GM19035 (cell line): ENCODE measurements around the gene SERHL2.
"Not testable (repeated sequence)": the region's sequence is repeated elsewhere in the genome, so short reads cannot be mapped to it uniquely, and the experiment has no call there.

Experiments
- ATAC-seq: cut with Tn5 transposase; IDR thresholded peaks from one replicate; pipeline ENCODE4 v1.9.1; 2021; ENCODE audit not compliant: unreplicated experiment

The SERHL2 gene

GRCh38 chr22:42553475-42554361 lies at the start of gene SERHL2:
TSS of gene SERHL2 (plus strand) at chr22:42553956. CDS start at chr22:42554021, 65 bp downstream.
- ATAC-seq, result peak; percentile 43

- not testable (repeated sequence) for ATAC-seq
Observed at GRCh38 chr22:42508327-42508974, 45.3 kb upstream of the SERHL2 start.

GRCh38 chr22:42508975-42509364 lies 44.8 kb upstream of the SERHL2 start:
- ATAC-seq, result not testable (repeated sequence)

GRCh38 chr22:42509548-42509947 lies 44.2 kb upstream of the SERHL2 start:
- no peak for ATAC-seq

GRCh38 chr22:42511401-42511891 lies 42.3 kb upstream of the SERHL2 start:
- no peak for ATAC-seq

GRCh38 chr22:42512273-42512990 lies 41.3 kb upstream of the SERHL2 start:
- not testable (repeated sequence) for ATAC-seq

GRCh38 chr22:42514331-42514730 lies 39.4 kb upstream of the SERHL2 start:
- not testable (repeated sequence) for ATAC-seq

- not testable (repeated sequence) for ATAC-seq
Observed at GRCh38 chr22:42515304-42515703, 38.5 kb upstream of the SERHL2 start.

- no peak for ATAC-seq
Observed at GRCh38 chr22:42515896-42516295, 37.9 kb upstream of the SERHL2 start.

GRCh38 chr22:42517103-42517502 lies 36.7 kb upstream of the SERHL2 start:
- ATAC-seq, result not testable (repeated sequence)

GRCh38 chr22:42518638-42519524 lies 34.9 kb upstream of the SERHL2 start:
- ATAC-seq, result peak; percentile 28

GRCh38 chr22:42519525-42520401 lies 34.0 kb upstream of the SERHL2 start, which contains the start of gene RRP7A:
TSS of gene RRP7A (minus strand) at chr22:42519796. CDS start at chr22:42519786, 10 bp downstream.
- ATAC-seq, result peak; percentile 85

- no peak for ATAC-seq
Observed at GRCh38 chr22:42521228-42521546, 32.6 kb upstream of the SERHL2 start.

- no peak for ATAC-seq
Observed at GRCh38 chr22:42522546-42522945, 31.2 kb upstream of the SERHL2 start.

GRCh38 chr22:42528591-42529307 lies 25.0 kb upstream of the SERHL2 start:
- peak; percentile 48 for ATAC-seq

GRCh38 chr22:42529435-42529834 lies 24.3 kb upstream of the SERHL2 start:
- not testable (repeated sequence) for ATAC-seq

- not testable (repeated sequence) for ATAC-seq
Observed at GRCh38 chr22:42531401-42532084, 22.2 kb upstream of the SERHL2 start.

- no peak for ATAC-seq
Observed at GRCh38 chr22:42533638-42533977, 20.1 kb upstream of the SERHL2 start.
